ENCODE data around the gene EYA2.

DNA sequence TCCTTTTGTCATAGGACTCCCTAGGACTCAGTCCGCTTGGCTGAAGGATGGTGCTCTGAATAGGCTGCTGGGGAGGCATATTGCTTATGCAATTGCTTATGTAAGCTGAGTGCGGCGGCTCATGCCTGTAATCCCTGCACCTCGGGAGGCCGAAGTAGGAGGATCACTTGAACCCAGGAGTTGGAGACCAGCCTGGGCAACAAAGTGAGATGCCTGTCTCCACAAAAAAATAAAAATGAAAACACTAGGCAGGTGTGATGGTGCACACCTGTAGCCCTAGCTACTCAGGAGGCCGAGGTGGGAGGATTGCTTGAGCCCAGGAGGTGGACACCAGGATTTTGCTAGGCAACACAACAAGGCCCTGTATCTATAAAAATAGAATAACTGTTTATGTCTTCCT, 81.3 kb downstream of the EYA2 start:
- TF ChIP-seq CTCF (conservative IDR thresholded peaks at IDR 0.05; ENCODE audit: low read depth, low read length) (no peak), EZH2 (IDR thresholded peaks at IDR 0.05; ENCODE audit: borderline replicate concordance, low read depth, low read length, poor library complexity, severe bottlenecking) (no peak)

Measured in A673 (cell line).